T-helper 1 cell treated with Interleukin-12 subunit alpha and Interleukin-12 subunit beta and Interleukin-4 antibody, amounts not matched to agents 30 μg/mL and 1 μg/mL, for 36 hours (primary cell): ENCODE measurements around the gene SMIM36.
"Not testable (repeated sequence)": the region's sequence is repeated elsewhere in the genome, so short reads cannot be mapped to it uniquely, and the experiment has no call there.

ENCODE experiments used
- H3K27ac Mint-ChIP-seq: one replicate; pipeline ENCODE4 v1.8.0; 2021; ENCODE audit warnings: mild to moderate bottlenecking, mixed read lengths
- H3K27me3 Mint-ChIP-seq: one replicate; pipeline ENCODE4 v1.8.0; 2021; ENCODE audit warnings: low read depth, mixed read lengths
- H3K36me3 Mint-ChIP-seq: one replicate; pipeline ENCODE4 v1.8.0; 2021; ENCODE audit warnings: low read depth, mixed read lengths
- H3K4me1 Mint-ChIP-seq: one replicate; pipeline ENCODE4 v1.8.0; 2021; ENCODE audit warnings: low read depth, mixed read lengths
- H3K4me3 Mint-ChIP-seq: one replicate; pipeline ENCODE4 v1.8.0; 2021; ENCODE audit warnings: mild to moderate bottlenecking, moderate library complexity, mixed read lengths
- H3K9me3 Mint-ChIP-seq: one replicate; pipeline ENCODE4 v1.8.0; 2021; ENCODE audit warnings: mixed read lengths

Gene SMIM36

DNA sequence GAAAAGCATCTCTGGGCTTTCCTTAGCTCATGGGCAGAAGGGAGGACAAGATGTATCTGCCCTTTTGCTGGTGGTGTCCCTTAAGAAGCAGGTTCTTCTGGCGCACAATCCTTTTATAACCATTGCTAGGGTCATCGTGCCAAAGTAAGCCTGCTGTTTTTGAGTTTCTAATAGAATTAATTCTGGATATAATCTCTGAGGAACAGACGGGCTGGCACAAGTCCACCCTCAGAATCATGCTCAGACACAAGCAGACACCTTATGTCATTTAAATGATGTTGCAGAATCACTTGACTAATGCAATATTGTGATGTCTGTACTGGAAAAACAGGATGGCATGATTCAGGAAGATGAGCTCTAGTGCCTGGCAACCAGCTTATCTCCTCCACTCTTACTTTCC is 70.9 kb downstream of the SMIM36 start:
- Mint-ChIP-seq H3K36me3 (no peaks in the 10 kb centered on the region), H3K27me3 (peaks cover 2% of the 10 kb centered on the region), H3K4me1 (peaks cover 8% of the 10 kb centered on the region), H3K9me3 (no peaks in the 10 kb centered on the region), H3K4me3 (no peak overlapping the region), H3K27ac (no peak overlapping the region)

DNA sequence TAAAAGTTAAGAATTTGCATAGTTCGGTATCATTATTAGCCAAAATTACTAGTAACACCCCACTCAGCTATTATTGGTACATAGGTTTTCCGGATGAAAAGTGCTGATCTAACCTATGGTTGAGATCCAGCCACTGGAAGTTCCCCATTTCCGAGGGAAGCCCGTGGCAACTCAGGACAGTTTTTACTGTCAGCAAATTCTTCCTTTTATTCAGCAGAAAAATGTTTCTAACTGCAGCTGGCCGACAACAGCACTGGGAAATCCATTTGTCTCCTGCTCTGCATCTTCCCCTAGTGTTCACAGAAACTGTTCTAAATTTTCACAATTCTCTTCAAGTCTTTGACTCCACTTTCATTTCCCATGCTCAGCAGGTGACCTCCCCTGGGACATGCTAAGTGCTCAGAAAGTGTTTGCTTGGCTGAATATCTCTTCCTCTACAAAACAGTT is 74.1 kb downstream of the SMIM36 start:
- H3K4me3 Mint-ChIP-seq = no peak overlapping the region
- H3K9me3 Mint-ChIP-seq = no peaks in the 10 kb centered on the region
- H3K4me1 Mint-ChIP-seq = peaks cover 22% of the 10 kb centered on the region
- peaks cover 2% of the 10 kb centered on the region for H3K27me3 Mint-ChIP-seq
- H3K36me3 Mint-ChIP-seq = no peaks in the 10 kb centered on the region
- H3K27ac Mint-ChIP-seq = no peak overlapping the region

DNA sequence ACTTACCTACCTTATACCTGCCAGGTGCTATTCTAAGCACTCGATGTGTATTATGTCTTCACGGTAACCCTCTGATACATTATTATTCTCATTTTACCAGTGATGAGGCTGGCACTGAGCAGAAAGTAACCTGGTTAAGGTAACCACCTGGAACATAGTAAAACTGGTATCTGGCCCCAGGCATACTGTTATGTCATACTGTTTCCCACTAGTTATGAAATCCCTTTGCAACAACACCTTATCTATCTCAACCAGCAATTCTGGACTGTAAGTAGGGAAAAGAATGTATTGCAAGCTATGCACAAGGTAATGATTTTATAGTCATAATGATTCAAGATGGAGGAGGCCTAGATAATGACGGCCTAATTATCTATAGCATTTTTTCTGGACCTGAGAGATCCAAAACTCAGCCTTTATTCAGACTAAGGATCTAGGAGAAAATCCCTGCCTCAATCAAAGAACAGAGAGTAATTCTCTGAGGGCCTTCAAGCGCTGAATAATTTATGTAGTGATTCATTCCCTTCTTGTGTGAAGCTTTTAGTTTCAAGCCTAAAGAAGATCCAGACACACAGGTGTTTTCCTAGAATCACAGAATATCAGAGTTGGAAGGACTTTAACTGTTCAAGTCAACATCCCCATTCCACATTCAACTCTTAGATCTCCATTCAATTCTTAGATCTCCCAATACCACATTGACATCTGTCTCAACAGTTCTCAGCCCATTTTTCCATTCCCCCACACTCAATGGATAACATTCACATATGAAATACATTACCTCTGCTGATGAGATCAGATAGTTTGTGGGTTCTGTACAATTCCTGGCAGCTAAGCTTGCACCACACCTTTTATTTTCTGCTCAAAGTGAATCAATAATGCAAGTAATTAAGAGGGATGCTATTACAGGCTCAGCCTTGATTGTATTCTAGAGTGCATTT is 74.8 kb downstream of the SMIM36 start:
- H3K4me1 Mint-ChIP-seq = peaks cover 23% of the 10 kb centered on the region
- no peak overlapping the region for H3K4me3 Mint-ChIP-seq
- peaks cover 2% of the 10 kb centered on the region for H3K27me3 Mint-ChIP-seq
- no peaks in the 10 kb centered on the region for H3K9me3 Mint-ChIP-seq
- no peaks in the 10 kb centered on the region for H3K36me3 Mint-ChIP-seq
- H3K27ac Mint-ChIP-seq = no peak overlapping the region

DNA sequence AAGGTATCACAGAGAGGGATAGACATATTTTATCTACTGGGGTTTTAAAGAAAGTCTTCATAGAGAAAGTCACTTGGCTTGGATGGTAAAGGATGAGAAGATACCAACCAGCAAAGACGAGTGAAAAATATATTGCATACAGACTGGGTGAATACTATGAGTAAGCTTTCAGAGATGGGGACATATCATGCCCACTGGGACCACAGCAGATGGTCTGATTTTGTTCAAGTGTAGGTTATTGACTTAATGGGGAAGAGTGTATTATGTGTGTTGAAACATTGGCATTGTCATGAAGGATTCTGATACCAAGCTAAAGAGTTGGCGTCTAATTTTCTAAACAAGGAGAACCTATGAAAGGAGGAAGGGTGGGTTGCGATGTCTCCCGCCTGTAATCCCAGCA is 75.8 kb downstream of the SMIM36 start:
- peaks cover 2% of the 10 kb centered on the region for H3K27me3 Mint-ChIP-seq
- H3K27ac Mint-ChIP-seq = no peak overlapping the region
- peaks cover 26% of the 10 kb centered on the region for H3K4me1 Mint-ChIP-seq
- H3K4me3 Mint-ChIP-seq = no peak overlapping the region
- H3K9me3 Mint-ChIP-seq = no peaks in the 10 kb centered on the region
- no peaks in the 10 kb centered on the region for H3K36me3 Mint-ChIP-seq

- Mint-ChIP-seq H3K27ac (no peak overlapping the region), H3K36me3 (no peaks in the 10 kb centered on the region), H3K4me3 (no peak overlapping the region), H3K27me3 (peaks cover 2% of the 10 kb centered on the region), H3K4me1 (peaks cover 26% of the 10 kb centered on the region), H3K9me3 (no peaks in the 10 kb centered on the region)
Observed at GRCh38 chr17:55434721-55435120, 76.5 kb downstream of the SMIM36 start.

- Mint-ChIP-seq H3K27ac (no peak overlapping the region), H3K36me3 (no peaks in the 10 kb centered on the region), H3K4me3 (no peak overlapping the region), H3K27me3 (no peaks in the 10 kb centered on the region), H3K4me1 (peaks cover 26% of the 10 kb centered on the region), H3K9me3 (no peaks in the 10 kb centered on the region)
Observed at GRCh38 chr17:55433629-55434422, 77.4 kb downstream of the SMIM36 start.

GRCh38 chr17:55433029-55433628 is 78.1 kb downstream of the SMIM36 start:
- no peak overlapping the region for H3K27ac Mint-ChIP-seq

GRCh38 chr17:55432358-55433028 is 78.8 kb downstream of the SMIM36 start:
- H3K4me3 Mint-ChIP-seq = no peak overlapping the region
- H3K36me3 Mint-ChIP-seq = no peaks in the 10 kb centered on the region
- peak overlapping the region; percentile 27 for H3K27ac Mint-ChIP-seq

More at GRCh38 chr17:55433029-55433628, 78.1 kb downstream of the SMIM36 start:
- Mint-ChIP-seq H3K27me3 (peaks cover 4% of the 10 kb centered on the region), H3K4me1 (peaks cover 26% of the 10 kb centered on the region), H3K4me3 (no peak overlapping the region), H3K36me3 (no peaks in the 10 kb centered on the region), H3K9me3 (no peaks in the 10 kb centered on the region)

GRCh38 chr17:55431914-55432313 is 79.3 kb downstream of the SMIM36 start:
- H3K4me1 Mint-ChIP-seq = peaks cover 23% of the 10 kb centered on the region
- H3K4me3 Mint-ChIP-seq, H3K27ac Mint-ChIP-seq, H3K27me3 Mint-ChIP-seq, H3K36me3 Mint-ChIP-seq, H3K9me3 Mint-ChIP-seq: not testable (repeated sequence)

More at GRCh38 chr17:55432358-55433028, 78.8 kb downstream of the SMIM36 start:
- peaks cover 5% of the 10 kb centered on the region for H3K27me3 Mint-ChIP-seq
- no peaks in the 10 kb centered on the region for H3K9me3 Mint-ChIP-seq
- peaks cover 26% of the 10 kb centered on the region for H3K4me1 Mint-ChIP-seq

GRCh38 chr17:55430541-55431288 is 80.5 kb downstream of the SMIM36 start:
- Mint-ChIP-seq H3K36me3 (no peaks in the 10 kb centered on the region), H3K4me1 (peaks cover 20% of the 10 kb centered on the region), H3K27me3 (peaks cover 8% of the 10 kb centered on the region), H3K27ac (no peak overlapping the region), H3K4me3 (no peak overlapping the region), H3K9me3 (no peaks in the 10 kb centered on the region)

DNA sequence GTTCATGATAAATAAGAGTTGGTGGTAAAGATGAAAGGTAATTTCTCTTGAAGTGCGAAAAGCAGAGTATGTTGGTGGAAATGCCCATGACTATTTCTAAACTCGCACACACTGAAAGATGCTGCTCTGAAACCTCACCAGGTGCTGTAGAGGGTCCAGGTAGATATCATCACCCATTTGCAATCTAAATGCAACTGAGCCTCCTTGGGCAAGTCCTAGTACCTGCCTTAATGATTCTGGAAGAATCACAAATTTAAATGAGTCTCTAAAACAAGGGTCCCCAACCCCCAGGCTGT is 83.7 kb downstream of the SMIM36 start:
- peaks cover 12% of the 10 kb centered on the region for H3K4me1 Mint-ChIP-seq
- H3K4me3 Mint-ChIP-seq = no peak overlapping the region
- H3K36me3 Mint-ChIP-seq = no peaks in the 10 kb centered on the region
- no peaks in the 10 kb centered on the region for H3K9me3 Mint-ChIP-seq
- no peak overlapping the region for H3K27ac Mint-ChIP-seq
- H3K27me3 Mint-ChIP-seq = peaks cover 30% of the 10 kb centered on the region

DNA sequence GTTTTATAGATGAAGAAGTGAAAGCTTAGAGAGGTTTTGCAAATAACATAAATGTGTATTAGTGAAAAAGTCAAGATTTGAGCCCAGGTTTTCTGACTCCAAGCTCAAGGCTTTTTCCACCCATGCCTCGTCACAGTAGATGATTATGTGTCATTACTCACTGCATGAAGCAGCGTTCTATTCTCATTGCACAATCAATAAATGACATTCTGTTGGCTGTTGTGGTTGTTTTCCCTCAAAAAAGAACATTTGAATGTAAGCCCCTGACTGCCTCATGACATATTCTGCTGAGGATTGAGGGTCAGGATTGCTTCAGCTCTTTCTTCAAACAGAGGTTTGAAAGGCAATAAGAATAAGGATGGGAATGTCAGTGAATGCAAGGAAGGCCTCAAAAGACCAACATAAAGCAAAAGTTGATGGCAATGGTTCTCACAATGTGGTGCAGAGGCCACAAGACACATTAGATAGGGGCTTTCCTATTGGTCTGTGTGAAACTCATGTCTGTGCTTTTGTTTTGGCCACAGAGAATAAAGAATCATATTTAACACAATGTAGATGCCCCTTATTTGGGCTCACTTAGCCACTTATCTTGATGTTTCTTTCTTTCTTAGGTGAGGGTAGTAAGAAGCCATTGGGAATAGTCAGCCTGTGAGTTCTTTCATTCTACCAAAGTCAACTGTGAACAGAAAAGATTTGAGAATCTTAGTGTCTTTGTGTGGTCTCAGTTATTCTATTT is 84.2 kb downstream of the SMIM36 start:
- H3K36me3 Mint-ChIP-seq = no peaks in the 10 kb centered on the region
- peaks cover 30% of the 10 kb centered on the region for H3K27me3 Mint-ChIP-seq
- no peak overlapping the region for H3K27ac Mint-ChIP-seq
- H3K4me1 Mint-ChIP-seq = peaks cover 10% of the 10 kb centered on the region
- no peak overlapping the region for H3K4me3 Mint-ChIP-seq
- no peaks in the 10 kb centered on the region for H3K9me3 Mint-ChIP-seq

GRCh38 chr17:55424893-55425540 is 86.2 kb downstream of the SMIM36 start:
- no peak overlapping the region for H3K27ac Mint-ChIP-seq
- peaks cover 13% of the 10 kb centered on the region for H3K4me1 Mint-ChIP-seq
- H3K9me3 Mint-ChIP-seq = no peaks in the 10 kb centered on the region
- no peak overlapping the region for H3K4me3 Mint-ChIP-seq
- H3K27me3 Mint-ChIP-seq = peaks cover 30% of the 10 kb centered on the region
- H3K36me3 Mint-ChIP-seq = peaks cover 3% of the 10 kb centered on the region
